Heart right ventricle (tissue), 16 donors: ENCODE measurements around the gene MED9. TPM values are rescaled to one million over a fixed set of nuclear protein-coding genes. Genes with fewer than 3 reads are reported as not detected.

Source experiments
- ATAC-seq, 8 donors: fragments of 200-7000 bp; cut with Tn5 transposase; one replicate each; pipeline ENCODE4 v1.9.1; 2020; ENCODE audit warnings: mild to moderate bottlenecking in 8 of 8, moderate library complexity in 8 of 8, moderate number of reproducible peaks in 1 of 8
- DNase-seq, 2 donors: peaks; one replicate each; pipeline ENCODE4 v3.0.0-alpha.2; 2020
- H3K27ac ChIP-seq, 10 donors: fragments of 200-600 bp; sonication (generic) in 2 of 10; one replicate each; pipeline versions ENCODE4 v1.5.0 to v1.8.0; 2020 to 2022; ENCODE audit warnings: mild to moderate bottlenecking in 3 of 10
- H3K27me3 ChIP-seq, 7 donors: fragments of 200-600 bp; one replicate each; pipeline ENCODE4 v1.8.0; 2021 to 2022; ENCODE audit warnings: mild to moderate bottlenecking in 2 of 7
- H3K36me3 ChIP-seq, 9 donors: fragments of 200-600 bp; sonication (generic) in 1 of 9; one replicate each; pipeline versions ENCODE4 v1.5.0 to v1.8.0; 2020 to 2022; ENCODE audit warnings: mild to moderate bottlenecking in 2 of 9
- H3K4me1 ChIP-seq, 9 donors: fragments of 200-600 bp; sonication (generic) in 1 of 9; one replicate each; pipeline versions ENCODE4 v1.5.0 to v1.8.0; 2020 to 2022; ENCODE audit warnings: mild to moderate bottlenecking in 4 of 9
- H3K4me3 ChIP-seq, 10 donors: fragments of 200-600 bp; sonication (generic) in 2 of 10; one replicate each; pipeline versions ENCODE4 v1.5.0 to v1.8.0; 2020 to 2022; ENCODE audit warnings: mild to moderate bottlenecking in 7 of 10, moderate library complexity in 2 of 10
- H3K9me3 ChIP-seq, 11 donors: fragments of 200-600 bp in 10 of 11; sonication (generic) in 2 of 11; one replicate each; pipeline versions ENCODE4 v1.5.0 to v1.8.0; 2013 to 2022; ENCODE audit warnings: mild to moderate bottlenecking in 2 of 11, control low read depth in 1 of 11, moderate library complexity in 1 of 11
- CTCF ChIP-seq, 9 donors: fragments of 200-600 bp; sonication (generic) in 2 of 9; IDR thresholded peaks; one replicate each; pipeline versions ENCODE4 v1.5.0 to v1.8.0; 2021 to 2022; ENCODE audit warnings: antibody characterized with exemption in 9 of 9, mild to moderate bottlenecking in 5 of 9, moderate library complexity in 1 of 9
- WGBS, 2 donors: extraction: QIAGEN DNeasy Blood & Tissue Kit; methylation state at CpG; one replicate each; pipeline ENCODE4 v1.1.7; 2013; ENCODE audit warnings: inconsistent platforms in 1 of 2; 5-methylcytosine and 5-hydroxymethylcytosine counted together
- intact Hi-C, 10 donors: fragments of 100-400 bp; cut with DNase I; formaldehyde crosslinking; loops; one replicate each; pipeline versions ENCODE4 v1.11.1 to v1.14.2; 2022
- polyA plus RNA-seq, 2 donors: library from polyadenylated mRNA; stranded (reverse); fragments of 200-250 nt; gene quantifications; one replicate each; pipeline ENCODE4 v1.2.3, GENCODE V29; 2013
- total RNA-seq, 10 donors: library from RNA; stranded (reverse); fragmentation: NEBNext Ultra II Directional in 3 of 10; extraction: Animal tissue kit (Norgen Biotek cat#: 25700) in 3 of 10; gene quantifications; one replicate each; pipeline versions ENCODE4 v1.2.1 to v1.2.4, GENCODE V29; 2021 to 2023
- donor health status: Arrhythmogenic right ventricular cardiomyopathy.
- donor health status: ischemic (EF 13 %, LVEDD 7.1; RV severe dilation, severe dysfunction).
- donor health status: healthy with polysubstance abuse.
- donor health status: DM: no; HTN: yes; CAD: no.
- donor health status: DM: no; HTN: no; CAD: no.
- donor health status: ischemic (EF 25% LVEDD 6.9; RV normal size, moderate dysfunction).
- donor health status: ischemic (EF 25% LVEDD 5.7; RV mildly dilated, moderate dysfunction).
- donor health status: healthy.
- donor health status: DM: yes; HTN: yes; CAD: no.
- donor health status: Ischemic cardiomyopathy.
- donor health status: ischemic (EF 35%, LVEDD 5.7; RV mildly dilated, moderate dysfunction).
- donor health status: nonischemic (EF 11% LVEDD 7.7; RV severe dilation, severe dysfunction).
- donor health status: DM: yes; HTN: yes; CAD: no.
- donor health status: PGD.
- donor health status: ischemic (EF 29% LVEDD 5.4; RV normal size, mild dysfunction).
- donor health status: nonischemic (EF 23%, LVEDD 6.1; RV moderate dilation, normal function).

MED9 gene
- total and polyA plus RNA-seq, 12 donors: 31.4 to 42.0 (median 33.6) TPM

GRCh38 chr17:17491031-17491471, 14.3 kb downstream of the MED9 start:
- 60 to 78% methylated on average over 10 of the region's 10 CpGs for WGBS, 2 donors
- Histone ChIP-seq H3K4me1 (peaks cover 9 to 83% (median 43%) of the 10 kb centered on the region in 9 donors), H3K36me3 (peaks cover 0 to 59% (median 16%) of the 10 kb centered on the region in 9 donors), H3K4me3 (no peak overlapping the region), H3K27me3 (peaks cover 0 to 17% (median 0%) of the 10 kb centered on the region in 7 donors), H3K9me3 (no peaks in the 10 kb centered on the region), H3K27ac (peak overlapping the region in 2 of 10 donors; percentile 9 to 24)
- no peak for DNase-seq
- intact Hi-C loops: loop anchor here in 8 of 10 donors (5.0 to 10.0 kb wide), 4 partner anchors 69 to 154 kb away; no protein-coding TSS in a partner anchor
- TF ChIP-seq CTCF (IDR thresholded peaks at IDR 0.05): no peak
- ATAC-seq: peak in 1 of 8 donors; percentile 14

GRCh38 chr17:17491546-17491988, 14.8 kb downstream of the MED9 start:
- Histone ChIP-seq H3K27ac (peak overlapping the region in 2 of 10 donors; percentile 10 to 41), H3K4me1 (peaks cover 9 to 79% (median 42%) of the 10 kb centered on the region in 9 donors), H3K9me3 (no peaks in the 10 kb centered on the region), H3K36me3 (peaks cover 0 to 56% (median 16%) of the 10 kb centered on the region in 9 donors), H3K27me3 (peaks cover 0 to 22% (median 0%) of the 10 kb centered on the region in 7 donors), H3K4me3 (no peak overlapping the region)
- ATAC-seq (no peak), DNase-seq (no peak)
- intact Hi-C loops: loop anchor here in 8 of 10 donors (5.0 to 10.0 kb wide), 4 partner anchors 69 to 153 kb away; no protein-coding TSS in a partner anchor
- WGBS, 2 donors: 83% methylated on average over 17 of the region's 17 CpGs
- TF ChIP-seq CTCF (IDR thresholded peaks at IDR 0.05): no peak

- peak overlapping the region in 5 of 10 donors; percentile 2 to 73 (median 13) for H3K27ac ChIP-seq
- ATAC-seq (no peak), DNase-seq (no peak)
- 75 to 82% methylated on average over 11 of the region's 11 CpGs for whole genome bisulfite sequencing, 2 donors
- H3K9me3 ChIP-seq: no peaks in the 10 kb centered on the region
- TF ChIP-seq CTCF (IDR thresholded peaks at IDR 0.05): no peak
- peaks cover 0 to 53% (median 16%) of the 10 kb centered on the region in 9 donors for H3K36me3 ChIP-seq
- peaks cover 9 to 80% (median 44%) of the 10 kb centered on the region in 9 donors for H3K4me1 ChIP-seq
- H3K27me3 ChIP-seq: peaks cover 0 to 22% (median 0%) of the 10 kb centered on the region in 7 donors
- intact Hi-C loops: loop anchor here in 8 of 10 donors (2.0 to 10.0 kb wide), 5 partner anchors 13 to 153 kb away; no protein-coding TSS in a partner anchor
- no peak overlapping the region for H3K4me3 ChIP-seq
Measured at GRCh38 chr17:17492085-17492484, 15.3 kb downstream of the MED9 start.

GRCh38 chr17:17492571-17492970, 15.8 kb downstream of the MED9 start:
- Histone ChIP-seq H3K27ac (peak overlapping the region in 8 of 10 donors; percentile 1 to 90 (median 36)), H3K9me3 (no peaks in the 10 kb centered on the region), H3K36me3 (peaks cover 0 to 49% (median 16%) of the 10 kb centered on the region in 9 donors), H3K4me1 (peaks cover 9 to 81% (median 47%) of the 10 kb centered on the region in 9 donors), H3K27me3 (peaks cover 0 to 22% (median 0%) of the 10 kb centered on the region in 7 donors), H3K4me3 (no peak overlapping the region)
- 89 to 90% methylated on average over 9 of the region's 9 CpGs for WGBS, 2 donors
- ATAC-seq (no peak), DNase-seq (no peak)
- TF ChIP-seq CTCF (IDR thresholded peaks at IDR 0.05): no peak
- intact Hi-C loops: loop anchor here in 8 of 10 donors (2.0 to 10.0 kb wide), 5 partner anchors 14 to 152 kb away; no protein-coding TSS in a partner anchor
